Uterus (tissue), 4 donors: ENCODE results near the gene RBMS1. TPM values are rescaled to one million over a fixed set of nuclear protein-coding genes. Genes with fewer than 3 reads are reported as not detected.

Experiments used
- DNase-seq, 2 donors: peaks; one replicate each; pipeline ENCODE4 v3.0.0-alpha.2; 2019 to 2020
- H3K27ac ChIP-seq, 2 donors: fragments of 200-600 bp; sonication (generic); 1 replicate in 1 of 2; 2 replicates in 1 of 2; pipeline ENCODE4 v1.5.1; 2016 to 2018
- H3K27me3 ChIP-seq, 2 donors: fragments of 200-600 bp; sonication (generic); one replicate each; pipeline ENCODE4 v1.5.1; 2018 to 2019; ENCODE audit warnings: control low read depth in 1 of 2
- H3K36me3 ChIP-seq, 2 donors: fragments of 200-600 bp; sonication (generic); one replicate each; pipeline ENCODE4 v1.5.1; 2019; ENCODE audit warnings: control low read depth in 1 of 2
- H3K4me1 ChIP-seq, 2 donors: fragments of 200-600 bp; sonication (generic); one replicate each; pipeline ENCODE4 v1.5.1; 2018 to 2019; ENCODE audit warnings: control low read depth in 1 of 2
- H3K4me3 ChIP-seq, 2 donors: fragments of 200-600 bp; sonication (generic); 1 replicate in 1 of 2; 2 replicates in 1 of 2; pipeline ENCODE4 v1.5.1; 2018 to 2019; ENCODE audit warnings: mild to moderate bottlenecking in 1 of 2
- H3K9me3 ChIP-seq, 2 donors: fragments of 200-600 bp; sonication (generic); one replicate each; pipeline ENCODE4 v1.5.1; 2019; ENCODE audit warnings: control low read depth in 1 of 2
- POLR2A ChIP-seq, 2 donors: fragments of 450-650 bp; IDR thresholded peaks; one replicate each; pipeline ENCODE4 v1.6.1; 2016; ENCODE audit warnings: antibody characterized with exemption in 2 of 2, mild to moderate bottlenecking in 1 of 2, moderate library complexity in 1 of 2
- intact Hi-C: fragments of 100-400 bp; cut with DNase I; formaldehyde crosslinking; loops from one replicate; pipeline ENCODE4 v1.15.1; 2023; ENCODE audit warnings: low total_unique reads
- total RNA-seq, 4 donors: library from RNA; depleted of rRNA in 3 of 4; stranded (reverse); fragments of >200 nt in 3 of 4; gene quantifications; one replicate each; pipeline versions ENCODE4 v1.1.0 to v1.2.4, GENCODE V29; 2014 to 2023
- TF ChIP-seq, protein P1 (sequence below), 4 experiments: fragments of 200-600 bp in 2 of 4; fragments of 450-650 bp in 2 of 4; sonication (generic) in 2 of 4; IDR thresholded peaks; one replicate each; pipeline ENCODE4 v1.5.1; 2016 to 2019; ENCODE audit warnings: antibody characterized with exemption in 4 of 4, mild to moderate bottlenecking in 2 of 4, moderate library complexity in 1 of 4
- donor health status: DM: yes; HTN: yes; CAD: no.

The RBMS1 gene
- total RNA-seq, 4 donors from 2014 or later = 30.5 to 149 (median 88.9) TPM

- no peak overlapping the region for H3K4me3 ChIP-seq
- no peaks in the 10 kb centered on the region for H3K27me3 ChIP-seq
- H3K4me1 ChIP-seq = peaks cover 0 to 24% of the 10 kb centered on the region in 2 donors
- H3K9me3 ChIP-seq = no peaks in the 10 kb centered on the region
- intact Hi-C loops = no loop called here
- TF ChIP-seq POLR2A (IDR thresholded peaks at IDR 0.05) = no peak
- TF ChIP-seq, protein P1, sequence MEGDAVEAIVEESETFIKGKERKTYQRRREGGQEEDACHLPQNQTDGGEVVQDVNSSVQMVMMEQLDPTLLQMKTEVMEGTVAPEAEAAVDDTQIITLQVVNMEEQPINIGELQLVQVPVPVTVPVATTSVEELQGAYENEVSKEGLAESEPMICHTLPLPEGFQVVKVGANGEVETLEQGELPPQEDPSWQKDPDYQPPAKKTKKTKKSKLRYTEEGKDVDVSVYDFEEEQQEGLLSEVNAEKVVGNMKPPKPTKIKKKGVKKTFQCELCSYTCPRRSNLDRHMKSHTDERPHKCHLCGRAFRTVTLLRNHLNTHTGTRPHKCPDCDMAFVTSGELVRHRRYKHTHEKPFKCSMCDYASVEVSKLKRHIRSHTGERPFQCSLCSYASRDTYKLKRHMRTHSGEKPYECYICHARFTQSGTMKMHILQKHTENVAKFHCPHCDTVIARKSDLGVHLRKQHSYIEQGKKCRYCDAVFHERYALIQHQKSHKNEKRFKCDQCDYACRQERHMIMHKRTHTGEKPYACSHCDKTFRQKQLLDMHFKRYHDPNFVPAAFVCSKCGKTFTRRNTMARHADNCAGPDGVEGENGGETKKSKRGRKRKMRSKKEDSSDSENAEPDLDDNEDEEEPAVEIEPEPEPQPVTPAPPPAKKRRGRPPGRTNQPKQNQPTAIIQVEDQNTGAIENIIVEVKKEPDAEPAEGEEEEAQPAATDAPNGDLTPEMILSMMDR (IDR thresholded peaks at IDR 0.05) = no peak
- H3K27ac ChIP-seq = peak overlapping the region; percentile 46 to 49
- DNase-seq = no peak
- H3K36me3 ChIP-seq = no peaks in the 10 kb centered on the region
Measured at GRCh38 chr2:160486341-160486740, 7.3 kb downstream of the RBMS1 start.

DNA sequence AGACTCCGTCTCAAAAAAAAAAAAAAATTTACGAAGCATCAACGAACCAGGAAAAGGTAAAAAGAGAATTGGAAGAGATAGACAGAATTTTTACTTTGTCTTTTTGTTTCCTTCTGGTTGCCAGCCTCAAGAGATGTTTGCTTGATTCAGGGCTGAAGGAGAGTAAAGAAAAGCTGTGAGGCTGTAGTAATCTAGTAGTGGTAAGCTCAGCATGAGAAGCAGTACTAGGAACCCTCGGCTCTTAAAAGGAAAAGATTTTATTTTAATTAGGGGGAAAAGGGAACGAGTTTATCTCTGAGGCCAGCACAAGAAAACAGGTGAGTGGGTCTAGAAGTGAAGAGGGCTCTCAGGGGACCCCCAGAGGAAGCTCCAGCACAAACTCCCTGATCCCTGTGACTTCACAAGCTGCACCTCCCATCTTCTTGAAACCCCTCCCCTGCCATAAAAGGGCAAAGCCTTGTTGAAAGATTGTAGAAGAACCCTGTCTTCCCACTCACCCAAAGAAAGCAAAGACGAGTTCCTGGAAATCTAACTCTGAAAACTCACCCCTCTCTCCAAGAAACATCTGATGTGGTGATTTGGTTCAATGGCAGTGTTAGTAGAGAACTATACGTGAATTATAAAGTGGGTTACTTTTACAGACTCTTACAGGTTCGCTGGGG lies 8.6 kb downstream of the RBMS1 start:
- Histone ChIP-seq H3K4me3 (no peak overlapping the region), H3K36me3 (no peaks in the 10 kb centered on the region), H3K4me1 (peaks cover 0 to 24% of the 10 kb centered on the region in 2 donors), H3K9me3 (no peaks in the 10 kb centered on the region), H3K27ac (peak overlapping the region; percentile 54 to 63), H3K27me3 (no peaks in the 10 kb centered on the region)
- TF ChIP-seq POLR2A (IDR thresholded peaks at IDR 0.05) = no peak
- TF ChIP-seq, protein P1 (IDR thresholded peaks at IDR 0.05) = no peak
- no peak for DNase-seq
- intact Hi-C loops = no loop called here

DNA sequence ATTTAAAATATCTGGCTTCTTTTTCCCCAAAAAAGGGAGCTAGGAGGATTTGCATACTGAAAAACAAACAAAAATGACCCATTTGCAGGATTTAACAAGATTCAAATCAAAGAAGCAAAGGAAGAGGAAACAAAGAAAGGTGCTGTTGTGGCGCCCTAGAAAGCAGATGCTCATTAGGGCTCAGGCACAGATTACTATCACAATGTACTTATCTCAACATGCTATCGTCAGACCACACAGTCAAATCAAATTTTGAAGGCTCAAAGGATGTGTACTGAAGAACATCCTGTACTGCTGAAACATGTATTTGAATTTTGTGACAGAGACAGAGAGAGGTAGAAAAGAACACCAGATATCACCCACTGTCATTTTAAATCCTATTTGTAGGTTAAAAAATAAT lies 10.9 kb downstream of the RBMS1 start:
- H3K27ac ChIP-seq = peak overlapping the region in 1 of 2 donors; percentile 19
- intact Hi-C loops = no loop called here
- peaks cover 0 to 22% of the 10 kb centered on the region in 2 donors for H3K4me1 ChIP-seq
- no peaks in the 10 kb centered on the region for H3K36me3 ChIP-seq
- H3K4me3 ChIP-seq = no peak overlapping the region
- DNase-seq = no peak
- no peaks in the 10 kb centered on the region for H3K9me3 ChIP-seq
- TF ChIP-seq, protein P1 (IDR thresholded peaks at IDR 0.05) = no peak
- no peak for TF ChIP-seq POLR2A (IDR thresholded peaks at IDR 0.05)
- H3K27me3 ChIP-seq = no peaks in the 10 kb centered on the region

- no peaks in the 10 kb centered on the region for H3K36me3 ChIP-seq
- DNase-seq = no peak
- H3K27ac ChIP-seq = no peak overlapping the region
- no peak for TF ChIP-seq POLR2A (IDR thresholded peaks at IDR 0.05)
- TF ChIP-seq, protein P1 (IDR thresholded peaks at IDR 0.05) = no peak
- no peaks in the 10 kb centered on the region for H3K27me3 ChIP-seq
- H3K4me3 ChIP-seq = no peak overlapping the region
- peaks cover 0 to 14% of the 10 kb centered on the region in 2 donors for H3K4me1 ChIP-seq
- intact Hi-C loops = no loop called here
- H3K9me3 ChIP-seq = no peaks in the 10 kb centered on the region
Measured at GRCh38 chr2:160479269-160479668, 14.3 kb downstream of the RBMS1 start.

- no peak for TF ChIP-seq POLR2A (IDR thresholded peaks at IDR 0.05)
- TF ChIP-seq, protein P1 (IDR thresholded peaks at IDR 0.05) = no peak
- DNase-seq = no peak
- Histone ChIP-seq H3K4me1 (peaks cover 0 to 13% of the 10 kb centered on the region in 2 donors), H3K9me3 (no peaks in the 10 kb centered on the region), H3K27me3 (no peaks in the 10 kb centered on the region), H3K36me3 (no peaks in the 10 kb centered on the region), H3K4me3 (no peak overlapping the region), H3K27ac (no peak overlapping the region)
- intact Hi-C loops = no loop called here
Measured at GRCh38 chr2:160478660-160479059, 14.9 kb downstream of the RBMS1 start.
